T-helper 1 cell treated with Interleukin-12 subunit alpha and Interleukin-12 subunit beta and Interleukin-4 antibody, amounts not matched to agents 30 μg/mL and 1 μg/mL, for 36 hours (primary cell): ENCODE data around the gene PHF13.

Experiments
- H3K27ac Mint-ChIP-seq: one replicate; pipeline ENCODE4 v1.8.0; 2021; ENCODE audit warnings: mild to moderate bottlenecking, mixed read lengths
- H3K27me3 Mint-ChIP-seq: one replicate; pipeline ENCODE4 v1.8.0; 2021; ENCODE audit warnings: low read depth, mixed read lengths
- H3K36me3 Mint-ChIP-seq: one replicate; pipeline ENCODE4 v1.8.0; 2021; ENCODE audit warnings: low read depth, mixed read lengths
- H3K4me1 Mint-ChIP-seq: one replicate; pipeline ENCODE4 v1.8.0; 2021; ENCODE audit warnings: low read depth, mixed read lengths
- H3K4me3 Mint-ChIP-seq: one replicate; pipeline ENCODE4 v1.8.0; 2021; ENCODE audit warnings: mild to moderate bottlenecking, moderate library complexity, mixed read lengths
- H3K9me3 Mint-ChIP-seq: one replicate; pipeline ENCODE4 v1.8.0; 2021; ENCODE audit warnings: mixed read lengths

PHF13 gene

DNA sequence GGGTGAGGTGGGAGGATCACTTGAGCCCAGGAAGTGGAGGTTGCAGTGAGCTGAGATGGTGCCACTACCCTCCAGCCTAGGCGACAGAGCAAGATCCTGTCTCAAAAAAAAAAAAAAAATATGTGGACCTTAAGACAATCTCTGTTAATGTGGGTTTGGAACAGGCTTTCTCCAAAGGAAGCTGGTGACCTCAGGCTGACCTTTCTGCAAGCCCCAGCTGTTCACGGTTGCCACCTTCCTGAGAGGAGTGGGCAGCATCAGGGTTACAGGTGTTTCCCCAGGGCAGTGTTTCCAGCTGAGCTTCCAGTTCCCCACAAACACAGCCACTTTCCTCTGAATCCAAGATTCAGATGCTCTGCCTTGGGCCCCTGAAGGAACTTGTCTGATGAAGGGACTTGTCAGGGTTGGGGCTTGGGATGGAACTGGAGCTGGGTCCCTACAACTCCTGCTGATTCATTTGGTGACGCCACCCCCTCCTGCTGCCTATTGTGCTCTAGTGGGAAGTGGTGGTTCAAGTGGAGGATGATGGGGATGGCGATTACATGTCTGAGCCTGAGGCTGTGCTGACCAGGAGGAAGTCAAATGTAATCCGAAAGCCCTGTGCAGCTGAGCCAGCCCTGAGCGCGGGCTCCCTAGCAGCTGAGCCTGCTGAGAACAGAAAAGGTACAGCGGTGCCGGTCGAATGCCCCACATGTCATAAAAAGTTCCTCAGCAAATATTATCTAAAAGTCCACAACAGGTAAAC, 31.8 kb upstream of the PHF13 start:
- no peaks in the 10 kb centered on the region for H3K27me3 Mint-ChIP-seq
- peak overlapping the region; percentile 15 for H3K27ac Mint-ChIP-seq
- H3K4me1 Mint-ChIP-seq: peaks cover 26% of the 10 kb centered on the region
- H3K4me3 Mint-ChIP-seq: peak overlapping the region; percentile 26
- H3K36me3 Mint-ChIP-seq: peaks cover 3% of the 10 kb centered on the region
- no peaks in the 10 kb centered on the region for H3K9me3 Mint-ChIP-seq

DNA sequence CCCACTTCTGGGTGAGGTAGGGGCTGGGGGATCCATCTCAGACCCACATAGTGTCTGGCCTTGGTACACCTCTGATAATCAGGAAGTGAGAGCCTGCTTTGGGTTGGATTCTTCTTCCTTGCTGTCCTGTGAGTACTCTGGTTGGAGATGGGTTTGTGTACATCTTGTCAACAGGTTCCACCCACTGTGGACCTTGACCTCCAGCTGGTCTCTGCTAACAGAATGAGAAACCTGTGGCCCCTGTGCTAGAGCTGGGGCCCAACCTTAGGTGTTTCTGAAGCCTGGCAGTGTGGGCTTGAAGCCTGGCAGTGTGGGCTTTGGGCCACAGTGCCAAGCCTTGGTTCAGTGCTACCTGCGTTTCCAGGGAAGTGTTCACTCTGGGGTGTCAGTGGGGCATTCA, 31.2 kb upstream of the PHF13 start:
- peak overlapping the region; percentile 31 for H3K4me3 Mint-ChIP-seq
- H3K27me3 Mint-ChIP-seq: no peaks in the 10 kb centered on the region
- no peaks in the 10 kb centered on the region for H3K9me3 Mint-ChIP-seq
- H3K36me3 Mint-ChIP-seq: peaks cover 3% of the 10 kb centered on the region
- H3K4me1 Mint-ChIP-seq: peaks cover 26% of the 10 kb centered on the region
- H3K27ac Mint-ChIP-seq: no peak overlapping the region

DNA sequence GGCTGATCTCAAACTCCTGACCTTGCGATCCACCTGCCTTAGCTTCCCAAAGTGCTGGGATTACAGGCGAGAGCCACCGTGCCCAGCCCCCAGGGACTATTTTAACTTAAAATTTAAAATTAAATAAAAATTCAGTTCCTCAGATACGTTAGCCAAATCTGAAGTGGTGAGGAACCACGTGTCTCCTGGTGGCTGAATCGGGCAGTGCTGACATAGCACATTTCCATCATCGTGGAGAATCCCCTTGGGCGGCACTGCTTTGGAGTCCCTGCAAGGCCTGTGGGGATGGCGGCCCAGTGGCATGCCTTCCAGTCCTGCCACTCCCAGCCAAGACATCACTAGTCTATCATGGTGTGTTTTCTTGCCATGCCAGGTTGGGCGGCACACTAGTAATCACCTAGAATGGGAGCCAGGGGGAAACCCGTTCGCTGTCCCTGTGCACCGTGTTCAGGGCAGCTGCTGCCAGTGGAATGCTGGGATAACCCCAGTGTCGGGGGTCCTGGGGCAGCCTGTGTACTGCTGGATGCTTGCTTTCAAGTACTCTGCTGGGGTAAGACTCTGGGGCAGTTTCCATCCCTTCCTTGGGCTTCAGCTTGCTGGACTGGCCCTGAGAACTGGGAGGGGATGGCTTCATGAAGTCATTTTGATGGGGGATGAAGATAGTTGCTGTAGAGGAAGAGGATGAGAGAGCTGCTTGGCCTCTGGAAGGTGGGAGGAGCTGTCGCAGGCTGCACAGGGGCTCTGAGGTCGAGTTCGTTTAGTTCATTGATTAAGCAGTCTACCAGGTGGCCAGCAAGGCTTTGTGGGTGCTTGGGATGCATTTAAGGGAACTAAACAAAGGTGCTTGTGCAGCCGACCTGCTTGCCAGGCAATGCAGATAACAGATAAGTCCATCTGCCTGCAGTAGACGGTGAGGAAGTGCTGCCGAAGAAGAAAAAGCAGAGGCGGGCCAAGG, 29.1 kb upstream of the PHF13 start:
- Mint-ChIP-seq H3K9me3 (no peaks in the 10 kb centered on the region), H3K27me3 (no peaks in the 10 kb centered on the region), H3K4me3 (no peak overlapping the region), H3K4me1 (peaks cover 23% of the 10 kb centered on the region), H3K36me3 (peaks cover 3% of the 10 kb centered on the region), H3K27ac (no peak overlapping the region)

DNA sequence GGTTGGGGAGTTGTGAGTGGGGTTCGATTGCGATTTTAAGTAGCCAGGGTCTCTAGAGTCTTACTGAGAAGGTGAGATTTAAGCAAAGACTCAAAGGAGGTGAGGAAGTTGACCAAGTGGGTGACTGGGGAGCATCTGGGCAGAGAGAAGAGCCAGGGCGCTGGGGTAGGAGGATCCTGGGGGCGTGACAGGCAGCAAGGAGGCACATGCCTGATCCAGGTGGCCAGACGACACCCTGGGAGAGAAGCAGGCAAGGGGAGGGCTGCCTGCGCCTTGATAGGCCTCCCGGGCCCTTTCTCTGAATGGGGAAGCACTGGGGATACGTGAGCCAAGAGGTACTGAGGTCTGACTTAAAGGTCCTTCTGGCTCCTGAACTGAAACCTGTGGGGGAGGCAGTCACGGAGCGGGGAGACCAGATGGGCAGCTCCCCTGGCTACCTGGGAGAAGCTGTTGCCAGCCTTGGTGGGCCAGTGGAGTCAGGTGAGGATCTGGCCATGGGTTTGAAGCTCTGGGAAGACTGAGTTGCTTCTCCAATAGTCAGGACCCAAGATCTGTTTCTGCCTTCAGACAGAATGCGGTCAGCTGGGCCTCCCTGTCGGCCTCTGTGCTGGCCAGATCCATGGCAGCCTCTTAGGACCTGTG, 28.3 kb upstream of the PHF13 start:
- Mint-ChIP-seq H3K4me1 (peaks cover 20% of the 10 kb centered on the region), H3K9me3 (no peaks in the 10 kb centered on the region), H3K27me3 (no peaks in the 10 kb centered on the region), H3K4me3 (no peak overlapping the region), H3K27ac (no peak overlapping the region), H3K36me3 (peaks cover 3% of the 10 kb centered on the region)

DNA sequence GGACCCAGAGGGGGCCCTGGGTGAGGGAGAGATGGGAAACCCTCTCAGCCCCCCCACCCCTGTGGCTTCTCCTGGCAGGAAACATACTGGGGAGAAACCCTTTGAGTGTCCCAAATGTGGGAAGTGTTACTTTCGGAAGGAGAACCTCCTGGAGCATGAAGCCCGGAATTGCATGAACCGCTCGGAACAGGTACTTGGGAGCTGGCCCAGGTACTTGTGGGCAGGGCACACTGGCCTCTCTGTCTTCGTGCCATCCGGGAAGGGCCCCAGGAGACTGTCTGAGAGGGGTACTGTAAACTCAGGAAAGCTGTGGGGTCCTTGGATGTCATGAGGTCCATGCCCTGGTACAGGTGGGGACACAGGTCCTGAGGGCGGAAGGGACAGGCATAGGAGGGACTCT, 27.7 kb upstream of the PHF13 start:
- peaks cover under 1% of the 10 kb centered on the region for H3K36me3 Mint-ChIP-seq
- H3K27ac Mint-ChIP-seq: no peak overlapping the region
- no peak overlapping the region for H3K4me3 Mint-ChIP-seq
- H3K9me3 Mint-ChIP-seq: no peaks in the 10 kb centered on the region
- no peaks in the 10 kb centered on the region for H3K27me3 Mint-ChIP-seq
- peaks cover 15% of the 10 kb centered on the region for H3K4me1 Mint-ChIP-seq

DNA sequence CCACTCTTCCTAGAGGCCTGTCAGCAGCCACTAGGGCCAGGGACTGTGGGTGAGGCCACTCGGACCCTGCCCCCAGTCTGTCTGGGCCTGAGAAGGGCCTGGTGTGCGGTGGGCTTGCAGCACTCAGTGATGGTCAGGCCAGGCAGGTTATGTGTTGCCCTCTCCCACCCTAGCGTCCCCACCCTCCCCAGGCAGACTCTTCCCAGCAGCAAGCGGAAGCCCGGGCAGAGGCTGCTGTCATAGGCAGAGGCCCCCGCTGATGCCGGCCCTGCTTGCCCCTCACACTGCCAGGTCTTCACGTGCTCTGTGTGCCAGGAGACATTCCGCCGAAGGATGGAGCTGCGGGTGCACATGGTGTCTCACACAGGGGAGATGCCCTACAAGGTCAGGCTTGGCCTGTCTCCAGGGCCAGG, 27.1 kb upstream of the PHF13 start:
- Mint-ChIP-seq H3K27ac (no peak overlapping the region), H3K36me3 (no peaks in the 10 kb centered on the region), H3K9me3 (no peaks in the 10 kb centered on the region), H3K4me1 (peaks cover 12% of the 10 kb centered on the region), H3K27me3 (no peaks in the 10 kb centered on the region), H3K4me3 (no peak overlapping the region)

DNA sequence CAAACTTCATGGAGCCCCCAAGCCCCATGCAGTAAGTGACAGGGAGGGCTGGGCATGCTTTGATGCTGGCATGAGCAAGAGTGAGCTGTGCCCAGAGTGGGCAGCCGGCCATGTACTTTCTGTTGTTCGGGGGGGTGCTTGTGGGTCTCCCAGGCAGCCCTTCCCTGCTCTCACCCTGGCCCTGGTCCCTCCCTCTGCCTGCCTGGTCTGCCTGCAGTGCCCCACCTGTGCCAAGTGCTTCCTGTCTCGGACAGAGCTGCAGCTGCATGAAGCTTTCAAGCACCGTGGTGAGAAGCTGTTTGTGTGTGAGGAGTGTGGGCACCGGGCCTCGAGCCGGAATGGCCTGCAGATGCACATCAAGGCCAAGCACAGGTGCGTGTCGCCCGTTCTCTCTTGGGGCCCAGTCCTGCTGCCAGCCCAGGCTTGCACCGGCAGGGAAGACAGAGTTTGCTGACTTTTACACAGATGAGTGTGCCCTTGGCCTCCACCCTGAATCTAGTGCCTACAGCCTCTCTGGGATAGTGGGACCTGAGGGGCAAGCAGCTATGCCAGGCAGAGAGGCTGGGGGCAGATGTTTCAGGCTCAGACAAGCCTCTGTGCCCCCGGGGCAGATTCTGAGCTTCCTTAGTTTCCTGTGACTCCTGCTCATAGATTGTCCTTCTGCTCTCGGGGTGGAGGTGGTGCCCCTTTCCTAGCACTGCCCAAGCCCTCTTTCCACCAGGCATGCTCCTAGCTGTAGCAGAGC, 26.1 kb upstream of the PHF13 start:
- no peaks in the 10 kb centered on the region for H3K27me3 Mint-ChIP-seq
- no peak overlapping the region for H3K4me3 Mint-ChIP-seq
- H3K9me3 Mint-ChIP-seq: no peaks in the 10 kb centered on the region
- peaks cover 9% of the 10 kb centered on the region for H3K4me1 Mint-ChIP-seq
- H3K27ac Mint-ChIP-seq: no peak overlapping the region
- H3K36me3 Mint-ChIP-seq: no peaks in the 10 kb centered on the region

DNA sequence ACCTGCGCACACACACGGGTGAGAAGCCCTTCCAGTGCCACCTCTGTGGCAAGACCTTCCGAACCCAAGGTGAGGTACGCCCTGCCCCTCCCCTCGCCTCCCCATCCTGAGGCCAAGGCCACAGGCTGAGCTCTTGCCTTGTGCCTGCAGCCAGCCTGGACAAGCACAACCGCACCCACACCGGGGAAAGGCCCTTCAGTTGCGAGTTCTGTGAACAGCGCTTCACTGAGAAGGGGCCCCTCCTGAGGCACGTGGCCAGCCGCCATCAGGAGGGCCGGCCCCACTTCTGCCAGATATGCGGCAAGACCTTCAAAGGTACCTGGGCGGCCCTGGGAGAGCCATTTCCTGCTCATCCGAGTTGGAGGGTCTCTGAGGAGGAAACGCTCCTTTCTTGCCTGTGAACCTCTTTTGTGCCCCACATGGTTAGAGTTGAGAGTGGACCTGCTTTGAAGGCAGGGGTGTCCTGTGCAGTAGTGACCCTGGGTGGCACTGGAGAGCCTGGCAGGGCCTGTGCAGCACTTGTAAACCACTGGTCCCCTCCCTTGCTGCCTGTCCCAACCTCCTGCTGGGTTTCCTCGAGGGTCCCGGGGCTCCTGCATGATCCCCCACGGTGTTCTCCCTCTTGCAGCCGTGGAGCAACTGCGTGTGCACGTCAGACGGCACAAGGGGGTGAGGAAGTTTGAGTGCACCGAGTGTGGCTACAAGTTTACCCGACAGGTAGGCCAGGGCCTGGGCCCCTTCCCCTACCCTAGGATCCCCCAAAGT, 25.2 kb upstream of the PHF13 start:
- Mint-ChIP-seq H3K4me3 (no peak overlapping the region), H3K36me3 (no peaks in the 10 kb centered on the region), H3K9me3 (no peaks in the 10 kb centered on the region), H3K27ac (no peak overlapping the region), H3K27me3 (no peaks in the 10 kb centered on the region), H3K4me1 (peaks cover 9% of the 10 kb centered on the region)

DNA sequence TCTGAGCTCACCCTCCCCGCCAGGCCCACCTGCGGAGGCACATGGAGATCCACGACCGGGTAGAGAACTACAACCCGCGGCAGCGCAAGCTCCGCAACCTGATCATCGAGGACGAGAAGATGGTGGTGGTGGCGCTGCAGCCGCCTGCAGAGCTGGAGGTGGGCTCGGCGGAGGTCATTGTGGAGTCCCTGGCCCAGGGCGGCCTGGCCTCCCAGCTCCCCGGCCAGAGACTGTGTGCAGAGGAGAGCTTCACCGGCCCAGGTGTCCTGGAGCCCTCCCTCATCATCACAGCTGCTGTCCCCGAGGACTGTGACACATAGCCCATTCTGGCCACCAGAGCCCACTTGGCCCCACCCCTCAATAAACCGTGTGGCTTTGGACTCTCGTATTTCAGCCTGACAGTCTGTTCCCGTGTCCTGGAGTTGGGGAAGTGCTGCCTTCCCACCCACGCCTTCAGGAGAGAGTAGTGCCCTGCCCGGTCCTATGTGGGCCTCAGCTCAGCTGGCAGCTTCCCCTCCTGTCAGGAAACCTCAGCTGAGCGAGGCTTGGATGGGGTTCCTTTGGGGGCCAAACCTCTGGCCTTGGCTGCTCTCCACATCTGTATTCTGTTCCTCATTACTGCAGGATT, 24.5 kb upstream of the PHF13 start:
- no peaks in the 10 kb centered on the region for H3K27me3 Mint-ChIP-seq
- no peak overlapping the region for H3K27ac Mint-ChIP-seq
- peaks cover 3% of the 10 kb centered on the region for H3K36me3 Mint-ChIP-seq
- H3K4me1 Mint-ChIP-seq: peaks cover 9% of the 10 kb centered on the region
- H3K4me3 Mint-ChIP-seq: no peak overlapping the region
- H3K9me3 Mint-ChIP-seq: no peaks in the 10 kb centered on the region

DNA sequence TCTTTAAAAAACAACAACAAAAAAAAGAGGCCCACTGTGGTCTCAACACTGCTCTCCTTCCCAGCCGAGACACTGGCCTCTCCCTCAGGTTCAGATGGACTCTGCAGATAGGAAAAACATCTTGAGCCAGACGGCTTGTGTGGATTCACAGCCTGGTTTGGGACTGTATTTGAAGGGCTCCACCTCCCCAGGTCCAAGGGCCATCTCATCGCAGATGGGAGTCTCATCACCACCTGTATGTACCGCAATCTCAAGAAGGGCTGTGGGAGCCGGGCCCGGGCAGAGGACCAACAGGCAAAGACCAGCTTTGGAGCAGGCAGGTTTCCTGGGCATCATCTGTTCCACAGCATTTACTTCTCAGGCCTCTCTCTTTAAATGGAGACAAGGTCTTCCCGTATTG, 23.5 kb upstream of the PHF13 start:
- Mint-ChIP-seq H3K4me3 (no peak overlapping the region), H3K9me3 (no peaks in the 10 kb centered on the region), H3K27me3 (no peaks in the 10 kb centered on the region), H3K27ac (no peak overlapping the region), H3K4me1 (peaks cover 3% of the 10 kb centered on the region), H3K36me3 (peaks cover 4% of the 10 kb centered on the region)

DNA sequence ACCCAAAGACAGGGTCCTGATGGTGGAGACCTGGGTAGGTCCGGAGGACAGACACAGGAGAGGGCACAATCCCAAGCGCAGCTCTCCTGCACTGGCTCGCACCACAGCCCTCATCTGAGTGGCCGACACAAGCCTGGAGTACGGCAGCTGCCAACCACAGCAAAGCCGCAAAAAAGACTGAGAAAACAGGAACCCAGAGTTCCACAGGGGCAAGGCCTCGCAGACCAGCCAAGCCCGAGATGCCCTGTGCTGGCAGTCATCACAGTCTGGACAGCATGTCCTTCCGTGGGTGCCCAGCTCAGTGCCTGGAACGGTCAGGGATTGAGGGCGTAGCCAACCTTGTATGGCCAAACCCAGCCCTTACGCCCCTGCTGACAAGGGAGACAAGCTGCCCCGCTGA, 22.3 kb upstream of the PHF13 start:
- Mint-ChIP-seq H3K27me3 (no peaks in the 10 kb centered on the region), H3K4me1 (peaks cover 3% of the 10 kb centered on the region), H3K9me3 (no peaks in the 10 kb centered on the region), H3K27ac (no peak overlapping the region), H3K4me3 (no peak overlapping the region), H3K36me3 (peaks cover 11% of the 10 kb centered on the region)

DNA sequence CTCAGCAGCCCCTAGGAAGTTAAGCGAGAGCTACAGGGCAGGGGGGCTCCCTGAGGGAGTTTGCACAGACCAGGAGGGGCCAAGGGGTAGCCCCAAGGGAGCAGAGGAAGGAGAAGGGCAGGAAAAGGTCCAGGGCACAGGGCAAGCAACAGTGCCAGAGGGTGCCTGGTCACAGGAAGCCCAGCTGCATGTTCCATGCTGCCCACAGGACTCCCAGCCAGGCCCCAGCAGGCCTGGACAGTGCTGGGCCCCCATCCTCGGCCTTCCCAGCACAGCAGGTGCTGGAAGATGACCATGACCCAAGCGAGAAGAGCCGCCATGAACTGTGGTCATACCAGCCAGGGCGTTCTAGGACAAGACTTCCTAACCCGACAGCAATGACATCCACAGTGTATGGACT, 21.9 kb upstream of the PHF13 start:
- peaks cover 3% of the 10 kb centered on the region for H3K4me1 Mint-ChIP-seq
- no peak overlapping the region for H3K27ac Mint-ChIP-seq
- no peaks in the 10 kb centered on the region for H3K27me3 Mint-ChIP-seq
- peaks cover 15% of the 10 kb centered on the region for H3K36me3 Mint-ChIP-seq
- no peaks in the 10 kb centered on the region for H3K9me3 Mint-ChIP-seq
- H3K4me3 Mint-ChIP-seq: no peak overlapping the region

DNA sequence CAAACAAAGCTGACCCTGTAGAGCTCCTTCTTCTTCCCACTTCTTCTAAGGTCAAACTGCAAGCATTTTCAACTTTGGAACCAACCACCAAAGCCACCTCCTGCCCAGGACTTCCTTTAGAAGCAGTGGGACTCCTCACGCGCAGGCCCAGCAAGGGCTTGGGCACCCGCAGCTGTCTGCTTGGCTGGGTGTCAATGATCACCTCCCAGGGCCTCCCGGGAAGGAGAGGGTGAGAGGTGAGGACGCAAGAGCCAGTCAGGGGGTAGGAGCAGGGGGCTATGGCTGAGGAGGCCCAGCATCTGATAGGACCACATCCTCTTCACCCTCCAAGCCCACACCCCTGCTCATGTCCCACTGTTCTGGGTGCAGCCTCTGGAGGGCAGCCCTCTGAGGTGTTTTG, 21.1 kb upstream of the PHF13 start:
- Mint-ChIP-seq H3K27ac (no peak overlapping the region), H3K4me1 (peaks cover 3% of the 10 kb centered on the region), H3K36me3 (peaks cover 18% of the 10 kb centered on the region), H3K9me3 (no peaks in the 10 kb centered on the region), H3K4me3 (no peak overlapping the region), H3K27me3 (no peaks in the 10 kb centered on the region)
